Astrocyte of the hippocampus (primary cell): ENCODE measurements around the gene C17orf67.
"Not testable (repeated sequence)": the region's sequence is repeated elsewhere in the genome, so short reads cannot be mapped to it uniquely, and the experiment has no call there.

Source experiments
- DNase-seq: peaks from one replicate; pipeline ENCODE4 v3.0.0; 2011; ENCODE audit warnings: low read depth, low spot score

The C17orf67 gene

DNA sequence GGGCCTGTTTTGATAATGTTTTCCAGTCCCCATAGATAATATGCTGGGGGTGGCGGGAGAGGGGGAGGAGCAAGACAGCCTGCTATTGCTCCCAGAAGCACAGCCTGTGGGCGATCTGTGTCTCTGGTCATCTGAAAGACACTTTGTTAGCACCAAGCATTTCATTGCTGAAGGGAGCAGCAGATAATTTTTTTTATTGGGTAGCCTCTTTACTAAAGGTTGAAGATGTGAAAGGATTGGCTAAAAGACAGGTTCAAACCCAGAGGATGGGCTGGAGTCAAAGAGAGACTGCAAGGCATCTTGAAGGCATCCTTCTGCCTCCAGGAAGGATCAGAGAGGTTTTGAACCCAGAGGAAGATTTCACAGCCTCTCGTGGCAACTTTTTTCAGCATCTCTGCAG, 60.6 kb downstream of the C17orf67 start:
- DNase-seq = no peak

- no peak for DNase-seq
These were observed 61.3 kb downstream of the C17orf67 start for GRCh38 chr17:56772442-56772841.

- DNase-seq = no peak
These were observed 61.7 kb downstream of the C17orf67 start for GRCh38 chr17:56771975-56772374.

GRCh38 chr17:56771563-56771962, 62.2 kb downstream of the C17orf67 start:
- DNase-seq = no peak

DNA sequence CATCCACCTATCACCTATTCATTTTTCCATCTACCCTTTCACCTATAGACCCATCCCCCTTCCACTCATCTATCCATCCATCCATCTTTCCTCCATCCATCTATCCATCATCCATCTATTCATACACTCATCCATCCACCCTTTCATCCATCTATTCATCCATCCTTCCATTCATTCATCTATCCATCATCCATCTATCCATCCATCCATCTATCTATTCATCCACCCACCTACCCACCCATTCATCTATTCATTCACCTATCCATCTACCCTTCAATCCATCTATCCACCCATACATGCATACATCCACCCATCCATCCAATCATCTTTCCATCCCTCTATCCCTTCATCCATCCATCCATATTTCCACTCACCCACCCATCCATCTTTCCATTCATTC, 63.3 kb downstream of the C17orf67 start:
- no peak for DNase-seq

DNA sequence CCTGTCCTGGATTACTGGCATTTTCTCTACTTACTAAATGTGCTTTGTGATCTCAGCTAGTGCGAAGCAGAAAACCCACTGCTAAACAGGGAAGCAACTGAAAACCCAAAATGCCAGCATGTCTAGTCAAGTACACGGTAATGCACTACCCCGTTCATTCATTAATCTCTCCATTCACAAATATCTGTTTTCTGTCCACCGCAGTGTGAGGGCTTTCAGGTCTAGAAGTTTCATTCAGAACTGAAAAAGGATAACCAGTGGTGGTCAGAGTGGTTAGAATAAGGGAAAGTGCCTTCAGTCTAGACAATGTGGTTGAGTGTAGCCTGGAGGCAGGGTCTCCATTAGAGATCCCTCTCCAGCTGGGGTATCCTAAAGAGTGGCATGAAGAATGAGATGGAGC, 68.3 kb downstream of the C17orf67 start:
- no peak for DNase-seq

DNA sequence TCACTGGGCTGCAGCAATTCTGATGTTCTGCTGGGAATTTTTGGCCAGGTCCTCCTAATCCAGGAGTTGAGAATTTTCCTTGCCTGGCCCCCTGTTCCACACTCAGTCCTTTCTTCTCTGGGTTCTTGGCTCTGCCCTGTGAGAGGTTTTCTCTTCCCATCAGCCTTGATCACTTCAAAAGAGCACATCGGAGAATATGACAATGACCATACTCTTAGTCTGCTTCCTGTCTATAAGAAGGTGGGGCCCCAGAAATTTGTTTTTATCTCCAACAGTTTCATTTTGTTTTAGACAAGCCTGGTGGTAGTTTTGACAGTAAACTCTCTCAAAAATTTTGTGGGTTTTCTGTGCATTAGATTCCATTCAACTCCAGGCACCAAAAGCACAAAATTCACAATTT, 70.7 kb downstream of the C17orf67 start:
- DNase-seq = no peak

DNA sequence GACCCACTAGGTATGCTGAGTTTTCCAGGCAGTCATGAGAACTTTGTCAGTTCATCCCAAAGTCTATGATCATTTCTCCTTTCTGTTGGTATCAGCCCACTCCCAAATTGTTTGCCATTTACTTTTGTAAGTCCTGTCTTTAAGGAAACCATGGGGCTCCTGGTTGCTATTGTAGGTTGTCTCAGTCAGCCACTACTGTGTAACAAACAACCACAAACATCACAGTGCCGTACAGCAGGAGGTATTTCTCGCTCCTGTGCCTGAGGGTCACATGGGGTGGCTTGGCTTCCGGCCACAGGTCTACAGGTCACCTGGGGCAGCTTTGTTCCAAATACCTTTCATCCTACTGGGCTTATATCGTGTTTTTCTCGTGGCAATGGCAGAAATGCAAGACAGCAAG, 71.6 kb downstream of the C17orf67 start:
- no peak for DNase-seq

- DNase-seq = no peak
These were observed 72.3 kb downstream of the C17orf67 start for GRCh38 chr17:56761387-56761786.

DNA sequence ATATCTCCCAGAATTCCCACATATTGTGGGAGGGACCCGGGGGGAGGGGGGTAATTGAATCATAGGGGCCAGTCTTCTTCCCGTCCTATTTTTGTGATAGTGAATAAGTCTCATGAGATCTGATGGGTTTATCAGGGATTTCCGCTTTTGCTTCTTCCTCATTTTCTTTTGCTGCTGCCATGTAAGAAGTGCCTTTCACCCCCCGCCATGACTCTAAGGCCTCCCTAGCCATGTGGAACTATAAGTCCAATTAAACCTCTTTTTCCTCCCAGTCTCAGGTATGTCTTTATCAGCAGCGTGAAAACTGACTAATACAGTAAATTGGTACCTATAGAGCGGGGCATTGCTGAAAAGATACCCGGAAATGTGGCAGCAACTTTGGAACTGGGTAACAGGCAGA, 76.1 kb downstream of the C17orf67 start:
- not testable (repeated sequence) for DNase-seq

GRCh38 chr17:56756536-56756935, 77.2 kb downstream of the C17orf67 start:
- DNase-seq = peak; percentile 82

DNA sequence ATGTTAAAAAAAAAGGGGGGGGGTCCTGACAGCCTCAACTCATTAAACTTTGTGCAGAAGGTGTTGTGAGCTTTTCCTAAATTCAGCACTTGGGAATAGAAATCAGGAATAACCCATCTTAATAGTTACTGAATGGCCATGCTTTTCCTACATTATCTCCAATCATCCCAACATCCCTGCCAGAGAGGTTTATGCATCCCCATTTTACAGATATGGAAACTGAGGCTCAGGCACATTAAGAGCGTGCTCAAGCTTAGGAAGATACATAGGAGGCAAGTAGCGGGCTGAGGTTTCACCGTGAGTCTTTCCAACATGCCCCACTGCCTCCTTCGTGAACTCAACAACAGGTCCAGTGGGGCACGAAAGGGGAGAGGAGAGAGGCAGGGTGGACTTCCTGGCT, 78.4 kb downstream of the C17orf67 start:
- no peak for DNase-seq

GRCh38 chr17:56754523-56755208, 79.1 kb downstream of the C17orf67 start:
- peak; percentile 42 for DNase-seq

GRCh38 chr17:56752263-56752836, 81.4 kb downstream of the C17orf67 start:
- DNase-seq = no peak

DNA sequence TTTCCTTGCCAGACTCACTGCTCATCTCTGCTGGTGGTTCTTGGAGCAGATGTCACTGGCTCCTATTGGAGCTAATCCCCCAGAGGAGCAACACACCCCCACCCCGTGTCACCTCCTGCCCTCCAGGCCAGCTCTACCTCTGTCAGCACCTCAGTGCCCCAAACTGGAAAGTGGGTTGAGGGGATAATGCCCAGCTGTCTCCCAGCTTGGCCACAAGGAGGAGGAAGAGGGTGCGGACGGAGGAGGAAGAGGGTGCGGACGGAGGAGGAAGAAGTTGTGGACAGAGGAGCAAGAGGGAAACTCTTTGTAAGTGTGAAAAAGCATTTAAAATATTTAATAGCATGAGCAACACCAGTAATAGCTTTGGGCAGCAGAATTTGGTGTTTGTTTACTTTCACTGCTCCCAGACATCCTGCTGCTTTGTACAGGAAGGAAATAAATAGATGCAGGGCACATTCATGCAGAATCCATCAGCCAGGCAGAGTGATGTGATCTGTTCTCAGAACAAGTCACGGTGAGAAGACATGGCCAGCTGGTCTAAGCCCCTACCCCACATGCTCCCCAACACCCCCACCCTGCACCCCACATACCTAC, 82.5 kb downstream of the C17orf67 start:
- no peak for DNase-seq

- no peak for DNase-seq
These were observed 89.0 kb downstream of the C17orf67 start for GRCh38 chr17:56744721-56745120.

DNA sequence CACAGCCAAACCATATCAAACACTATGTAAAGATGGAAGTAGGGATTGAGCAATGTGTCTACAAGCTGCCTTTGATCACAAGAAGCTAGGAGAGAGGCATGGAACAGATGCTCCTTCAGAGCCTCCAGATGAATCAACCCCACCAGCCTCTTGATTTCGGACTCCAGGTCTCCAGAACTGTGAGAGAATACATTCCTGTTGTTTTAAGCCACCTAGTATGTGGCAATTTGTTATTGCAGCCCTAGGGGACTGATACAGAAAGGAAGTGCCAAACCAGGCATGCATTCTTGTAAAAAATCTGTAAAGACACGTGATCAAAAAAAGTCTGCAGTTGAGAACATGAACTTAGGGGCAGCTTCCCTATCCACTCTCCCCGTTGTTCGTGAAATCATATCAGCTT, 91.1 kb downstream of the C17orf67 start:
- DNase-seq = no peak
